ENCODE data around the gene IL23A. TPM values are rescaled to one million over a fixed set of nuclear protein-coding genes. Genes with fewer than 3 reads are reported as not detected.

The IL23A gene
- 1.5 and 2.0 TPM in 2 replicates for total RNA-seq (2021)
- long read RNA-seq, partial matches to known transcripts: 0 of 3 reads
- long read RNA-seq, other reads (novel, unspliced or antisense): 1 of 3 reads

- H2BK20ac ChIP-seq (ENCODE audit: low read depth, low read length, poor library complexity, severe bottlenecking): no peak within 1 kb of the TSS
- Mint-ChIP-seq H3K27ac (peak within 1 kb of the TSS; percentile 81 to 96 (median 84); a peak in 6 of 7 replicates), H3K4me1 (peaks cover 33 to 36% of the 10 kb centered on the region in 2 experiments), H3K36me3 (ENCODE audit: insufficient read depth in 1 of 3, low read depth in 3 of 3) (peaks cover 2 to 17% (median 10%) of the 10 kb centered on the region in 3 experiments; a peak in 6 of 7 replicates), H3K27me3 (ENCODE audit: low read depth) (peaks cover 11% of the 10 kb centered on the region), H3K4me3 (peak within 1 kb of the TSS; percentile 52 to 68), H3K9me3 (no peaks in the 10 kb centered on the region)
- peak within 1 kb of the TSS; percentile 49 for H3K27ac ChIP-seq (ENCODE audit: insufficient read length, low read depth, low read length)
- H3K14ac ChIP-seq (ENCODE audit: insufficient read depth, low read length): peak within 1 kb of the TSS; percentile 56
- H3K79me2 ChIP-seq (ENCODE audit: insufficient read depth, low read length): no peaks in the 10 kb centered on the region
- H3K4me2 ChIP-seq (ENCODE audit: insufficient read depth, insufficient read length, low read length): peak within 1 kb of the TSS; percentile 52
- no peak within 1 kb of the TSS for H3K56ac ChIP-seq (ENCODE audit: insufficient read length, low read depth, low read length)
- H4K5ac ChIP-seq (ENCODE audit: insufficient read length, low read depth, low read length): no peak within 1 kb of the TSS
- H3K27me3 ChIP-seq (ENCODE audit: insufficient read depth, low read length): no peaks in the 10 kb centered on the region
- H3K4ac ChIP-seq (ENCODE audit: low read depth, low read length): no peak within 1 kb of the TSS
- no peak within 1 kb of the TSS for H2BK5ac ChIP-seq (ENCODE audit: insufficient read length, low read length)
- H3T11ph ChIP-seq (ENCODE audit: low read length): peak within 1 kb of the TSS; percentile 72
- no peak within 1 kb of the TSS for H2BK12ac ChIP-seq (ENCODE audit: insufficient read length, low read depth, low read length)
- H2AFZ ChIP-seq (ENCODE audit: low read length): no peak within 1 kb of the TSS
- H3K18ac ChIP-seq (ENCODE audit: insufficient read length, low read depth, low read length): peak within 1 kb of the TSS; percentile 68
- H4K91ac ChIP-seq (ENCODE audit: insufficient read length, low read depth, low read length): no peak within 1 kb of the TSS
- WGBS (ENCODE audit: extremely low coverage, insufficient read length, low lambda C conversion rate): no CpG with 5 or more reads among the region's 9 CpGs
- H2BK120ac ChIP-seq (ENCODE audit: low read depth, low read length, poor library complexity, severe bottlenecking): no peak within 1 kb of the TSS
- no peak within 1 kb of the TSS for H4K8ac ChIP-seq (replicated peaks; ENCODE audit: insufficient read length, low read depth, low read length)
- no peak within 1 kb of the TSS for H3K23ac ChIP-seq (ENCODE audit: insufficient read length, low read depth, low read length)
- no peak for TF ChIP-seq CTCF (conservative IDR thresholded peaks at IDR 0.05)
- peaks cover 21% of the 10 kb centered on the region for H3K4me1 ChIP-seq (ENCODE audit: insufficient read depth, low read length)
- peak; percentile 81 for DNase-seq
- no peaks in the 10 kb centered on the region for H3K9me3 ChIP-seq (ENCODE audit: control insufficient read depth, low read depth, low read length)
- H4K20me1 ChIP-seq (ENCODE audit: control insufficient read depth, insufficient read depth, insufficient read length): no peaks in the 10 kb centered on the region
- H2BK15ac ChIP-seq (ENCODE audit: low read depth, low read length): no peak within 1 kb of the TSS
- H3K9ac ChIP-seq (ENCODE audit: extremely low read depth, insufficient read length, low read length): no peak within 1 kb of the TSS
- no peaks in the 10 kb centered on the region for H3K79me1 ChIP-seq (ENCODE audit: insufficient read depth, low read depth, low read length, poor library complexity, severe bottlenecking)
- H2AK5ac ChIP-seq (ENCODE audit: insufficient read length, low read length): no peak within 1 kb of the TSS
- peaks cover 4% of the 10 kb centered on the region for H3K23me2 ChIP-seq (ENCODE audit: insufficient read length, low read depth, low read length, poor library complexity, severe bottlenecking)
Observed at GRCh38 chr12:56338308-56339157, at the start of gene IL23A. Gene IL23A, plus strand, starts transcription at chr12:56338884. Its CDS starts 161 bp downstream, at chr12:56339045.
